Activated T-cell treated with anti-CD3 and anti-CD28 coated beads for 4 hours (primary cell): ENCODE measurements around the gene OXCT2.

Experiments
- DNase-seq: peaks from one replicate; pipeline ENCODE4 v3.0.0-alpha.2; 2020

OXCT2 gene

GRCh38 chr1:39732730-39733129, 38.4 kb downstream of the OXCT2 start:
- DNase-seq = no peak

- no peak for DNase-seq
These were observed 41.3 kb downstream of the OXCT2 start for GRCh38 chr1:39729842-39730241.

GRCh38 chr1:39729030-39729429, 42.1 kb downstream of the OXCT2 start:
- DNase-seq = no peak

- no peak for DNase-seq
These were observed 43.2 kb downstream of the OXCT2 start for GRCh38 chr1:39727932-39728317.

- DNase-seq = no peak
These were observed 43.8 kb downstream of the OXCT2 start for GRCh38 chr1:39727221-39727931.

GRCh38 chr1:39726600-39726999, 44.5 kb downstream of the OXCT2 start:
- no peak for DNase-seq

GRCh38 chr1:39722495-39722894, 48.7 kb downstream of the OXCT2 start:
- no peak for DNase-seq

GRCh38 chr1:39721664-39722063, 49.5 kb downstream of the OXCT2 start:
- no peak for DNase-seq

GRCh38 chr1:39720094-39720999, 50.8 kb downstream of the OXCT2 start:
- no peak for DNase-seq
